WTC11 (cell line): ENCODE measurements around the gene EDC3. TPM values are rescaled to one million over a fixed set of nuclear protein-coding genes. Genes with fewer than 3 reads are reported as not detected.

Experiments used
- ATAC-seq: fragments of 200-7000 bp; cut with Tn5 transposase; 2 replicates; pipeline ENCODE4 v1.10.0; 2021; ENCODE audit warnings: mild to moderate bottlenecking, moderate library complexity
- CTCF ChIA-PET: fragments of 300-600 bp; sonication (Branson Sonifier 250); formaldehyde crosslinking; loops from one replicate; lab custom pipeline; 2021; ENCODE audit warnings: antibody characterized with exemption; lab: Charles Lee
- POLR2A ChIA-PET: fragments of 350-600 bp; sonication (Branson Sonifier 250); formaldehyde crosslinking; loops from one replicate; lab custom pipeline; 2021; ENCODE audit warnings: antibody characterized with exemption; lab: Charles Lee
- DNase-seq: peaks from one replicate; pipeline ENCODE4 v3.0.0; 2021; ENCODE audit warnings: low spot score
- H3K27ac Mint-ChIP-seq: 2 replicates; pipeline ENCODE4 v1.8.0; 2021; ENCODE audit warnings: mixed read lengths
- H3K27me3 Mint-ChIP-seq: 2 replicates; pipeline ENCODE4 v1.8.0; 2021; ENCODE audit warnings: low read depth, mild to moderate bottlenecking, moderate library complexity, mixed read lengths
- H3K36me3 Mint-ChIP-seq: 2 replicates; pipeline ENCODE4 v1.8.0; 2021; ENCODE audit warnings: mixed read lengths
- H3K4me1 Mint-ChIP-seq: 2 replicates; pipeline ENCODE4 v1.8.0; 2022; ENCODE audit warnings: mixed read lengths
- H3K4me3 Mint-ChIP-seq: 2 replicates; pipeline ENCODE4 v1.8.0; 2021; ENCODE audit warnings: mild to moderate bottlenecking, moderate library complexity, mixed read lengths
- H3K9me3 Mint-ChIP-seq: 2 replicates; pipeline ENCODE4 v1.8.0; 2021; ENCODE audit warnings: mixed read lengths
- ARID4B ChIP-seq: sonication (generic); formaldehyde crosslinking; IDR thresholded peaks from 2 replicates; pipeline ENCODE4 v1.8.0; 2023; ENCODE audit warnings: missing genetic modification reagents, mild to moderate bottlenecking, borderline replicate concordance
- ETV6 ChIP-seq: sonication (generic); formaldehyde crosslinking; IDR thresholded peaks from 2 replicates; pipeline ENCODE4 v1.8.1; 2022; ENCODE audit warnings: mild to moderate bottlenecking, missing genetic modification reagents
- JUN ChIP-seq: sonication (generic); formaldehyde crosslinking; IDR thresholded peaks from 2 replicates; pipeline ENCODE4 v1.8.0; 2023; ENCODE audit warnings: mild to moderate bottlenecking, missing genetic modification reagents
- NFATC4 ChIP-seq: fragments of 250-450 bp; sonication (Bioruptor Pico); IDR thresholded peaks from 2 replicates; pipeline ENCODE4 v1.9.0; 2021; ENCODE audit warnings: mild to moderate bottlenecking
- PRDM15 ChIP-seq: sonication (generic); formaldehyde crosslinking; IDR thresholded peaks from 2 replicates; pipeline ENCODE4 v1.8.0; 2022; ENCODE audit warnings: missing genetic modification reagents
- ZBTB21 ChIP-seq: sonication (generic); formaldehyde crosslinking; IDR thresholded peaks from 2 replicates; pipeline ENCODE4 v1.8.1; 2023; ENCODE audit warnings: mild to moderate bottlenecking, missing genetic modification reagents, borderline replicate concordance
- total RNA-seq: library from RNA; stranded (reverse); gene quantifications from 3 replicates; pipeline ENCODE4 v1.2.3, GENCODE V29; 2021

Gene EDC3
- total RNA-seq, 1 experiment from 2014 or later, result 54.7 TPM

GRCh38 chr15:74584779-74585178 lies 111.0 kb downstream of the EDC3 start (continued):
- TF ChIP-seq ARID4B (no peak), ETV6 (CRISPR knock-in tag) (no peak), JUN (no peak), ZBTB21 (CRISPR knock-in tag) (no peak), NFATC4 (CRISPR knock-in tag) (no peak)
- TF ChIP-seq, all 79 proteins: peak for 0

- ATAC-seq (no peak), DNase-seq (no peak)
- Mint-ChIP-seq H3K4me3 (no peak overlapping the region), H3K36me3 (peaks cover 36% of the 10 kb centered on the region), H3K9me3 (no peaks in the 10 kb centered on the region)
- POLR2A ChIA-PET, result no interaction called here
- no peak for TF ChIP-seq PRDM15
- TF ChIP-seq, all 79 proteins: peak for 0
- Mint-ChIP-seq H3K27me3 (no peaks in the 10 kb centered on the region), H3K4me1 (peaks cover 26% of the 10 kb centered on the region), H3K27ac (0 out of 2 replicates have a peak overlapping the region, but pooled peaks have one; percentile 51)
- CTCF ChIA-PET, result interaction anchor here (1.3 kb wide), 1 partner anchor 95 kb away, joined by 4 read pairs; no protein-coding TSS in a partner anchor
Measured at GRCh38 chr15:74584204-74584603, 111.6 kb downstream of the EDC3 start.

Other genes starting within 250 kb of the EDC3 start
- gene UBL7, start 234.9 kb downstream of the EDC3 start, total RNA-seq, result 62.1 to 70.1 TPM (median 70.1 TPM) in 3 replicates
- gene ARID3B, start 154.8 kb downstream of the EDC3 start, total RNA-seq, result 122 to 133 TPM (median 124 TPM) in 3 replicates
- gene CLK3, start 80.2 kb downstream of the EDC3 start, total RNA-seq, result 45.2 to 48.1 TPM (median 46.3 TPM) in 3 replicates
- 0.21 to 0.26 TPM (median 0.23 TPM) in 3 replicates for gene CYP1A1, start 29.5 kb upstream of the EDC3 start, total RNA-seq
- 0.07 TPM in 1 of 3 replicates, not detected in the others for gene CYP1A2, start 52.8 kb upstream of the EDC3 start, total RNA-seq
- 55.1 to 55.9 TPM (median 55.3 TPM) in 3 replicates for gene CSK, start 86.1 kb upstream of the EDC3 start, total RNA-seq
- gene LMAN1L, start 116.8 kb upstream of the EDC3 start, total RNA-seq, result not detected in 3 replicates
- 0.09 to 0.21 TPM (median 0.09 TPM) in 3 replicates for gene CPLX3, start 130.6 kb upstream of the EDC3 start, total RNA-seq
- 34.4 to 38.9 TPM (median 37.4 TPM) in 3 replicates for gene ULK3, start 147.1 kb upstream of the EDC3 start, total RNA-seq
- gene SCAMP2, start 177.3 kb upstream of the EDC3 start, total RNA-seq, result 38.0 to 47.0 TPM (median 39.0 TPM) in 3 replicates
- 36.3 to 65.1 TPM (median 59.8 TPM) in 3 replicates for gene MPI, start 194.0 kb upstream of the EDC3 start, total RNA-seq
- 67.3 to 99.6 TPM (median 87.8 TPM) in 3 replicates for gene FAM219B, start 210.8 kb upstream of the EDC3 start, total RNA-seq
- 336 to 355 TPM (median 354 TPM) in 3 replicates for gene COX5A, start 242.0 kb upstream of the EDC3 start, total RNA-seq